SK-N-SH (cell line): Measurements from ENCODE around the gene PHOSPHO1. TPM values are rescaled to one million over a fixed set of nuclear protein-coding genes. Genes with fewer than 3 reads are reported as not detected.

Source experiments
- CTCF ChIA-PET: fragments of 300-600, 350-600 bp; formaldehyde crosslinking; extraction: SDS; loops from one replicate; lab custom pipeline; 2021; lab: Yijun Ruan, JAX
- POLR2A ChIA-PET: fragments of 350-600 bp; sonication (Branson Sonifier 250); formaldehyde crosslinking; extraction: SDS; loops from one replicate; lab custom pipeline; 2020; ENCODE audit warnings: antibody characterized with exemption, inconsistent platforms; lab: Yijun Ruan, JAX
- DNase-seq: peaks from one replicate; pipeline ENCODE4 v3.0.0; 2012
- H2AFZ ChIP-seq: fragments of 200-600 bp; sonication (generic); 2 replicates; pipeline ENCODE4 v1.8.1; 2016; ENCODE audit warnings: antibody characterized with exemption, mild to moderate bottlenecking, low read depth
- H3F3A ChIP-seq: fragments of 200-600 bp; sonication (generic); replicated peaks from 2 replicates; pipeline ENCODE3; 2016; ENCODE audit warnings: antibody characterized with exemption, mild to moderate bottlenecking; ENCODE audit not compliant: insufficient read depth
- H3K27ac ChIP-seq, 2 experiments: fragments of 200-500 bp in 1 of 2; fragments of 200-600 bp in 1 of 2; sonication (Bioruptor generic) in 1 of 2; sonication (generic), shearing (Covaris generic) in 1 of 2; 2 replicates each; pipeline versions ENCODE4 v1.5.1 to v1.6.1; 2014 to 2016; ENCODE audit warnings: low read depth in 2 of 2, inconsistent platforms in 1 of 2, low read length in 1 of 2, mild to moderate bottlenecking in 1 of 2, mixed read lengths in 1 of 2
- H3K27me3 ChIP-seq: fragments of 200-600 bp; sonication (generic), shearing (Covaris generic); 2 replicates; pipeline ENCODE4 v1.6.1; 2016; ENCODE audit warnings: mixed run types; ENCODE audit not compliant: insufficient read depth
- H3K36me3 ChIP-seq, 2 experiments: fragments of 200-500 bp in 1 of 2; fragments of 200-600 bp in 1 of 2; sonication (Bioruptor generic) in 1 of 2; sonication (generic) in 1 of 2; replicated peaks in 1 of 2; 2 replicates each; pipeline versions ENCODE3 to v1.5.1; 2014 to 2016; ENCODE audit warnings: low read length in 1 of 2, mild to moderate bottlenecking in 1 of 2; ENCODE audit not compliant: insufficient read depth in 2 of 2, control insufficient read depth in 1 of 2
- H3K4me1 ChIP-seq, 2 experiments: fragments of 200-500 bp in 1 of 2; fragments of 200-600 bp in 1 of 2; sonication (Bioruptor generic) in 1 of 2; sonication (generic), shearing (Covaris generic) in 1 of 2; 2 replicates each; pipeline versions ENCODE4 v1.5.1 to v1.6.1; 2014 to 2016; ENCODE audit warnings: low read depth in 1 of 2, low read length in 1 of 2, mixed run types in 1 of 2; ENCODE audit not compliant: insufficient read depth in 2 of 2, control insufficient read depth in 1 of 2
- H3K4me2 ChIP-seq: fragments of 200-600 bp; sonication (generic), shearing (Covaris generic); 2 replicates; pipeline ENCODE4 v1.6.1; 2017; ENCODE audit warnings: mixed run types
- H3K4me3 ChIP-seq, 2 experiments: fragments of 200-500 bp in 1 of 2; fragments of 200-600 bp in 1 of 2; sonication (Bioruptor generic) in 1 of 2; sonication (generic), shearing (Covaris generic) in 1 of 2; 2 replicates each; pipeline versions ENCODE4 v1.5.1 to v1.8.1; 2014 to 2016; ENCODE audit warnings: low read depth in 2 of 2, inconsistent platforms in 1 of 2, low read length in 1 of 2, mild to moderate bottlenecking in 1 of 2, mixed read lengths in 1 of 2, moderate library complexity in 1 of 2
- H3K79me2 ChIP-seq: fragments of 200-600 bp; sonication (generic); 2 replicates; pipeline ENCODE4 v1.8.1; 2017; ENCODE audit warnings: mild to moderate bottlenecking; ENCODE audit not compliant: insufficient read depth
- H3K9ac ChIP-seq: fragments of 200-600 bp; sonication (generic); 2 replicates; pipeline ENCODE4 v1.6.1; 2017; ENCODE audit warnings: mixed run types
- H3K9me2 ChIP-seq: fragments of 200-600 bp; sonication (generic); 2 replicates; pipeline ENCODE4 v1.6.1; 2017; ENCODE audit warnings: mixed run types
- H3K9me3 ChIP-seq: fragments of 200-600 bp; sonication (generic); 2 replicates; pipeline ENCODE4 v1.6.1; 2017; ENCODE audit warnings: mixed run types, mild to moderate bottlenecking, moderate library complexity
- H4K20me1 ChIP-seq: fragments of 200-600 bp; sonication (generic); 2 replicates; pipeline ENCODE4 v1.6.1; 2017; ENCODE audit warnings: mild to moderate bottlenecking, mixed run types; ENCODE audit not compliant: insufficient read depth
- CHD2 ChIP-seq: fragments of 150-350 bp; IDR thresholded peaks from 2 replicates; pipeline ENCODE4 v1.6.1; 2018; ENCODE audit warnings: low read length; ENCODE audit not compliant: partially characterized antibody
- ELF1 ChIP-seq: IDR thresholded peaks from 2 replicates; pipeline ENCODE4 v1.4.0; 2012
- EP300 ChIP-seq, 2 experiments: IDR thresholded peaks; 2 replicates each; pipeline versions ENCODE4 v1.4.0 to v1.6.1; 2012; ENCODE audit warnings: borderline replicate concordance in 1 of 2, low read depth in 1 of 2, low read length in 1 of 2
- EZH2phosphoT487 ChIP-seq: fragments of 200-600 bp; sonication (generic); IDR thresholded peaks from 2 replicates; pipeline ENCODE4 v1.6.1; 2017; ENCODE audit warnings: low read depth, mixed run types, mild to moderate bottlenecking, antibody characterized with exemption, moderate library complexity, borderline replicate concordance
- FOXJ3 ChIP-seq: sonication (generic); formaldehyde crosslinking; IDR thresholded peaks from 2 replicates; pipeline ENCODE4 v1.5.1; 2020; ENCODE audit warnings: mild to moderate bottlenecking, missing genetic modification reagents
- FOXM1 ChIP-seq: IDR thresholded peaks from 2 replicates; pipeline ENCODE4 v1.4.0; 2012; ENCODE audit warnings: low read depth, mild to moderate bottlenecking
- JUND ChIP-seq: IDR thresholded peaks from 2 replicates; pipeline ENCODE4 v1.4.0; 2012
- MEF2A ChIP-seq: IDR thresholded peaks from 2 replicates; pipeline ENCODE4 v1.4.0; 2012; ENCODE audit warnings: low read depth, borderline replicate concordance
- MXI1 ChIP-seq: IDR thresholded peaks from 2 replicates; pipeline ENCODE4 v1.6.1; 2012; ENCODE audit warnings: mild to moderate bottlenecking, low read depth, low read length, improper control_type of control experiment
- POLR2AphosphoS5 ChIP-seq: IDR thresholded peaks from 2 replicates; pipeline ENCODE4 v1.6.1; 2012; ENCODE audit warnings: low read depth, low read length
- REST ChIP-seq: IDR thresholded peaks from 2 replicates; pipeline ENCODE4 v1.6.1; 2012; ENCODE audit warnings: mild to moderate bottlenecking, low read depth, low read length, moderate library complexity
- RFX5 ChIP-seq: IDR thresholded peaks from 2 replicates; pipeline ENCODE4 v1.6.1; 2012; ENCODE audit warnings: mild to moderate bottlenecking, improper control_type of control experiment, low read length
- RXRA ChIP-seq: IDR thresholded peaks from 2 replicates; pipeline ENCODE4 v1.4.0; 2012; ENCODE audit warnings: low read depth, mild to moderate bottlenecking, borderline replicate concordance
- SMC3 ChIP-seq: IDR thresholded peaks from 2 replicates; pipeline ENCODE4 v1.6.1; 2012; ENCODE audit warnings: low read depth, low read length, improper control_type of control experiment
- TAF1 ChIP-seq: IDR thresholded peaks from 2 replicates; pipeline ENCODE4 v1.6.1; 2012; ENCODE audit warnings: low read depth, mild to moderate bottlenecking, low read length, moderate library complexity, borderline replicate concordance
- TCF12 ChIP-seq: IDR thresholded peaks from 2 replicates; pipeline ENCODE4 v1.4.0; 2012
- USF1 ChIP-seq: IDR thresholded peaks from 2 replicates; pipeline ENCODE4 v1.4.0; 2012; ENCODE audit warnings: low read depth, borderline replicate concordance
- YY1 ChIP-seq: IDR thresholded peaks from 2 replicates; pipeline ENCODE4 v1.4.0; 2012; ENCODE audit warnings: low read depth, mild to moderate bottlenecking
- ZBTB33 ChIP-seq: IDR thresholded peaks from 2 replicates; pipeline ENCODE4 v1.4.0; 2012; ENCODE audit warnings: low read depth, borderline replicate concordance
- WGBS: methylation state at CpG from one replicate; pipeline ENCODE4 v1.1.6; 2017; ENCODE audit warnings: low lambda C conversion rate; 5-methylcytosine and 5-hydroxymethylcytosine counted together
- polyA plus RNA-seq, 3 experiments: library from polyadenylated mRNA; depleted of rRNA; stranded (reverse); fragments of >200 nt; gene quantifications; 2 replicates each; pipeline ENCODE4 v1.2.3, GENCODE V29; 2012

Gene PHOSPHO1
- polyA plus RNA-seq, 1 of the 3 experiments (the other 2 are of a cell fraction), result not detected

GRCh38 chr17:49242813-49243212 lies 12.2 kb upstream of the PHOSPHO1 start:
- H3K9ac ChIP-seq, result no peak overlapping the region
- 40% methylated on average over 5 of the region's 5 CpGs for WGBS
- DNase-seq, result no peak
- no peaks in the 10 kb centered on the region for H3F3A ChIP-seq
- no peak overlapping the region for H2AFZ ChIP-seq
- no peaks in the 10 kb centered on the region for H4K20me1 ChIP-seq
- ChIA-PET POLR2A (no interaction called here), CTCF (interaction anchor here (1.3 kb wide), 1 partner anchor 17 kb away, joined by 5 read pairs; no protein-coding TSS in a partner anchor)
- no peaks in the 10 kb centered on the region for H3K36me3 ChIP-seq
- no peak overlapping the region for H3K4me3 ChIP-seq
- H3K9me3 ChIP-seq, result no peaks in the 10 kb centered on the region
- H3K4me1 ChIP-seq, result no peaks in the 10 kb centered on the region
- H3K79me2 ChIP-seq, result no peaks in the 10 kb centered on the region
- H3K9me2 ChIP-seq, result no peaks in the 10 kb centered on the region
- TF ChIP-seq SMC3 (no peak), EZH2phosphoT487 (no peak), ELF1 (no peak), TCF12 (no peak), JUND (no peak), FOXJ3 (CRISPR knock-in tag) (no peak), MEF2A (no peak), CHD2 (no peak)
- TF ChIP-seq, all 33 proteins: peak for 0
- Histone ChIP-seq H3K27me3 (peaks cover 57% of the 10 kb centered on the region), H3K27ac (no peak overlapping the region), H3K4me2 (no peak overlapping the region)

- no peak overlapping the region for H3K27ac ChIP-seq
- no peaks in the 10 kb centered on the region for H3F3A ChIP-seq
- CTCF ChIA-PET, result interaction anchor here (1.6 to 4.2 kb wide), 2 partner anchors 14 to 18 kb away, joined by 3 to 36 read pairs; no protein-coding TSS in a partner anchor
- H2AFZ ChIP-seq, result no peak overlapping the region
- no peak overlapping the region for H3K4me3 ChIP-seq
- H3K9ac ChIP-seq, result no peak overlapping the region
- TF ChIP-seq REST, result no peak
- TF ChIP-seq RXRA, result no peak
- no peak for TF ChIP-seq SMC3
- no peak for TF ChIP-seq RFX5
- no peak for TF ChIP-seq POLR2AphosphoS5
- TF ChIP-seq EP300 (IDR thresholded peaks at IDR 0.05; ENCODE audit: borderline replicate concordance in 1 of 2, low read depth in 1 of 2, low read length in 1 of 2), result no peak
- TF ChIP-seq EZH2phosphoT487, result no peak
- TF ChIP-seq YY1, result no peak
- TF ChIP-seq ELF1, result no peak
- no peak for TF ChIP-seq USF1
- no peak for TF ChIP-seq MXI1
- no peak for TF ChIP-seq TAF1
- TF ChIP-seq ZBTB33, result no peak
- TF ChIP-seq FOXM1, result no peak
- TF ChIP-seq, all 33 proteins: peak for 0
- no peak for DNase-seq
- Histone ChIP-seq H3K9me2 (no peaks in the 10 kb centered on the region), H3K9me3 (no peaks in the 10 kb centered on the region), H3K27me3 (peaks cover 58% of the 10 kb centered on the region), H3K36me3 (no peaks in the 10 kb centered on the region), H3K4me1 (no peaks in the 10 kb centered on the region), H3K79me2 (no peaks in the 10 kb centered on the region), H4K20me1 (no peaks in the 10 kb centered on the region), H3K4me2 (no peak overlapping the region)
- POLR2A ChIA-PET, result no interaction called here
- 36% methylated on average over 9 of the region's 9 CpGs for WGBS
These were observed 11.3 kb upstream of the PHOSPHO1 start for GRCh38 chr17:49241692-49242397.
